GM18870 (cell line): ENCODE measurements around the gene GRAMD2B.
"Not testable (repeated sequence)": the region's sequence is repeated elsewhere in the genome, so short reads cannot be mapped to it uniquely, and the experiment has no call there.

Source experiments
- ATAC-seq: cut with Tn5 transposase; IDR thresholded peaks from one replicate; pipeline ENCODE4 v1.9.1; 2021; ENCODE audit warnings: moderate library complexity; ENCODE audit not compliant: unreplicated experiment

Gene GRAMD2B

DNA sequence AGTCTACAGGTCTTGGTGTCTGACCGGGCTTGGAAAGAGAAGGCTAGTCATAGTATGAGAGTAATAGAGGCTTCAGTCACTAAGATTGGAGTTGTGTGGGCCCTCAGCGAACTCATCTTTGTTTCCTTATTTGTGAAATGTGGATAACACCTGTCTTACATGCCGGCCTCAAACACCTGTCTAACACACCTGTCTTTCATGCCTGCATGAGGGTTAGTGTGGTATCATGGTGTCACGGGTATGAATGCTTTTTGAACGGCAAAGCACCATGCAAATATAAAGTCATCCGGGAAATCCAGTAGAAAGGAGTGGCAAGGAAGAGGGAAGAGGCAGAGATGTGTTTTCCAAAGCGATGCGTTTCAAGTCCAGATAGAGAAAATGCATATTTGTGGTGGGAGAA is 25.5 kb downstream of the GRAMD2B start:
- no peak for ATAC-seq

GRCh38 chr5:126449751-126450271 is 26.6 kb downstream of the GRAMD2B start:
- peak; percentile 85 for ATAC-seq

GRCh38 chr5:126450346-126450745 is 27.1 kb downstream of the GRAMD2B start:
- ATAC-seq, result peak; percentile 42

- no peak for ATAC-seq
These were observed 27.7 kb downstream of the GRAMD2B start for GRCh38 chr5:126450907-126451306.

- no peak for ATAC-seq
These were observed 29.3 kb downstream of the GRAMD2B start for GRCh38 chr5:126452477-126452876.

GRCh38 chr5:126454081-126454480 is 30.9 kb downstream of the GRAMD2B start:
- ATAC-seq, result no peak

DNA sequence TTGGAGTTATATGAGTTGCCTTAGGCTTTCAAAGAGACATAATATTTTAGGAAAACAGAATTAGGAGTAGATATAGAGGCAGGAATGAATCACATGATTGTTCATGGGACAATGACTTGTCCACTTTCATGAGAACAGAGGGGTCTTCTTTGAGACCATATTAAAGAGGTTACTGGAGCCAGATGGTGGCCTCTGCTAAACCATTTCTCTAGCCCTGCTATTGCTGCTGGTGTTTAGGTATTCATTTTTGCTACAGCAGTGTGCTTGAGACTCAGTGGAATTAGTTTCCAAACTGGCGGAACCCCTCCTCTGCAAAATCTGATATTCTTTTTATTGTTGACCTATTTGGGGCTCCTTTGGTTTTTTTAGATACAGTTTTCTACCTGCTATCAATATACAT is 31.3 kb downstream of the GRAMD2B start:
- ATAC-seq, result no peak

- ATAC-seq, result no peak
These were observed 32.1 kb downstream of the GRAMD2B start for GRCh38 chr5:126455264-126455663.

DNA sequence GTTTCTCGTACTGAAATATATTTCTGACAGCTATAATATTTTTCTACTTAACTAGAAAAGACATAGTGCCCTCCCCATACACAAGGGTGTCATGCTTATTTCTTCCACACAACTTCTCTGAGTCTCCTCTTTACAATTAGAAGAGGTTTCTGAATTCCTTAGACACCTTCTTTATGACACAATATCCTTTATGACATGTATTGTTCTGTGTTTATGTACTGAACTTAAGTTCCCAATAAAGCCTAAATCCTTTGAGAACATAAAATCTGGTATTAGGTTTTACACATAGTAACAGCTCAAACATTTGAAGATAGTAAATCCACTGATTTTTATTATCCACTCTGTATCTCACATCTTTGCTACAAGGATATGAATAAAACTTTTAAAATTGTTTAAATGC is 32.5 kb downstream of the GRAMD2B start:
- ATAC-seq, result no peak

- ATAC-seq, result no peak
These were observed 33.1 kb downstream of the GRAMD2B start for GRCh38 chr5:126456217-126456820.

GRCh38 chr5:126460459-126460858 is 37.2 kb downstream of the GRAMD2B start:
- ATAC-seq, result no peak

GRCh38 chr5:126460977-126461376 is 37.8 kb downstream of the GRAMD2B start:
- no peak for ATAC-seq

- ATAC-seq, result peak; percentile 7
These were observed 38.6 kb downstream of the GRAMD2B start for GRCh38 chr5:126461838-126462237.

DNA sequence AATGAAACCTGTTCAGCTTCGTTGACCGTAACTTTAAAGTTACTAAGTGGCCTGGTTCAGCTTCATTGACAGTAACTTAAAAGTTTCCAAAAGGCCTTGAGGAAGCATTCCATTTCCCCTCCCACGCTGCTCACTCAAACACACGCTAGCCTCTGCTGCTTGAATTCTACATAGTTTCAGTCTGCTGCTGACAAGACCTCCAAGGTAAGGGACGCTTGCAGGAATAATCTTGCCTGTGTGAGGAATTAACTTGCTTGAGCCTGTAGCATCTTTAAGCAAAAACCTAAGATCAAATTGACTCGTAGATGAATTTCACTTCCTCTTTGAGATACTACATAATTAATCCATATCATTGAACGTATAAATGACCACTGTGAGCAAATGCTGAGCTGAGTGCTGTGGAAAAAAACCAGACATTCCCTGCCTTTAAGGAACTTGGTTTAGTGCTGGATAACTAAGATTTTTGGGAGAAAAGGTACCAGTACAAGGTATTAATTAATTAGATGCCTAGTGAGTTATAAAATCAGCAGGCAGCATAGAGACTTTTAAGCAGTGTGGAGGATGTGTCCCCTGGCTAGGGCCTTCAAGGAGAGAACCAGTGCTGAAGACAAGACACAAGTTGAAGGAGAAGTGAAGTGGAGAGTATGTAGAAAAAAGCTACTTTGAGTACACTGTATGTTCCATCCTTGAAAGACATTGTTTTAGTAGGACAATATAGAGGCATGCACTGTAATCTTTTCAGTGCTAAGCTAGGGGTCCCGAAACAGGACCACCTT is 39.2 kb downstream of the GRAMD2B start:
- peak; percentile 72 for ATAC-seq

DNA sequence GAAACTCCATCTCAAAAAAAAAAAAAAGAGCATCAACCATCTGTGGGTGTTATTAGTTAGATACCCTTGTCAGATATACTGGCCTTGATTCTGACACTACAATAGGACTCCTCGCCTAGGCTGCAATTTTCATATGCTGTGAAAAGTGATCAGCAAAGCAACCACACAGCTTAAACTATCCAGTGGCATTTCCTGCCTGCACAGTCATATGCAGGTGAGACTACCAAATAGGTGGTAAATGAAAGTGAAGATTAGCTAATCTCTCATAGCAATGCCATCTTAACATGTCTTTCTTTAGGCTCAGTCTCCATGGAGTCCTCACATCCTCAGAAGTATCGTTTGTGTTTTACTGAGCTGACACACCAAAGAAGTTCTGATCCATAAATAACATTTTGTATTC is 40.8 kb downstream of the GRAMD2B start:
- ATAC-seq, result no peak

DNA sequence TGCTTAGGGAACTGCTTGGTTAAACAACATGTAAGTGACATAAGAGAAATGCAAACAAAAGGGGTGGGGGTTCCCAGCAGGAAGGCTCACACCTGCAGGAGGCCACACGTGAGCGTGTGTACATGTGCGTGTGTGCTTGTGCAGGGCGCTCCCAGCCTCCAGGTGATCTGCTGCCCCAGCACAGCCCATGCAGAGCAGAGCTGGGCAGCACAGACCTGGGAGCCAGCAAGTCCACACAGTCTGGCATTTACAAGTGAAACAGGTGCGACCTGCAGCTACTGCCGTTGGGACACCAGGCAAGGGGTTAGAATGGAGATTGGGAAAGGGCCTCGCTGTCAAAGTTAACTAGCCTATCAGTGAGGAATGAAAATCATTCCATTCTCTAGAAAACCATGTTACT is 41.8 kb downstream of the GRAMD2B start:
- no peak for ATAC-seq

GRCh38 chr5:126468091-126468490 is 44.9 kb downstream of the GRAMD2B start:
- ATAC-seq, result no peak

GRCh38 chr5:126469536-126470316 is 46.5 kb downstream of the GRAMD2B start:
- no peak for ATAC-seq

DNA sequence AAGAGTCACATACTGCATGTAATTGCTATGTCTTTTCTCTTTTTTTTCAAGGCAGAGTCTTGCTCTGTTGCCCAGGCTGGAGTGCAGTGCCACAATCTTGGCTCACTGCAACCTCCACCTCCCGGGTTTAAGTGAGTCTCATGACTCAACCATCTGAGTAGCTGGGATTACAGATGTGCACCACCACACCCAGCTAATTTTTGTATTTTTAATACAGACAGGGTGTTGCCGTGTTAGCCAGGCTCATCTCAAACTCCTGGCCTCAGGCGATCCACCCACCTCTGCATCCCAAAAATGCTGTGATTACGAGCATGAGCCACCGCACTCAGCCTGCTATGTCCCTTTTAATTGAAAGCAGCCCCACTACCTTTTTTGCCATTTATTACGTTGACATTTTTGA is 47.3 kb downstream of the GRAMD2B start:
- not testable (repeated sequence) for ATAC-seq

DNA sequence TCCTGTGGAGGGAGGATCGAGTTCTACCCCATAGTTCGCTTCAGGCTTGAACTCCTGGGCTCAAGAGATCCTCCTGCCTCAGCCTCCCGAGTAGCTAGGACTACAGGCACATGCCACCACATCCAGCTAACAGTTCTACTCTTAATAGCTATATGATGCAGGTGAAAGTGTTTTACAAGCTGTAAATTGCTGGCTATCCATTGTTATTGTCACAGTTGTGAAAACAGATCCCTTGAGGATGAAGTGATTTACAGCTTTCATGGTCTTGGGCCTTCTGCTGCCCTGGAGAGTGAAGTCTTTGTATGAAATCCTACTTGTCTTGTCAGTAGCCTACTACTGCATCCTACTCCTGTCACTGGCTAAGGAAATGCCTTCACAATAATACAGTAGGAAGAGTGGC is 48.0 kb downstream of the GRAMD2B start:
- no peak for ATAC-seq

- ATAC-seq, result peak; percentile 81
These were observed 48.8 kb downstream of the GRAMD2B start for GRCh38 chr5:126471875-126472537.
